HCEC 1CT (cell line): Measurements from ENCODE around the gene EML2.
"Not testable (repeated sequence)": the region's sequence is repeated elsewhere in the genome, so short reads cannot be mapped to it uniquely, and the experiment has no call there.

Experiments
- DNase-seq: peaks from one replicate; pipeline ENCODE4 v3.0.0-alpha.2; 2017

Gene EML2

DNA sequence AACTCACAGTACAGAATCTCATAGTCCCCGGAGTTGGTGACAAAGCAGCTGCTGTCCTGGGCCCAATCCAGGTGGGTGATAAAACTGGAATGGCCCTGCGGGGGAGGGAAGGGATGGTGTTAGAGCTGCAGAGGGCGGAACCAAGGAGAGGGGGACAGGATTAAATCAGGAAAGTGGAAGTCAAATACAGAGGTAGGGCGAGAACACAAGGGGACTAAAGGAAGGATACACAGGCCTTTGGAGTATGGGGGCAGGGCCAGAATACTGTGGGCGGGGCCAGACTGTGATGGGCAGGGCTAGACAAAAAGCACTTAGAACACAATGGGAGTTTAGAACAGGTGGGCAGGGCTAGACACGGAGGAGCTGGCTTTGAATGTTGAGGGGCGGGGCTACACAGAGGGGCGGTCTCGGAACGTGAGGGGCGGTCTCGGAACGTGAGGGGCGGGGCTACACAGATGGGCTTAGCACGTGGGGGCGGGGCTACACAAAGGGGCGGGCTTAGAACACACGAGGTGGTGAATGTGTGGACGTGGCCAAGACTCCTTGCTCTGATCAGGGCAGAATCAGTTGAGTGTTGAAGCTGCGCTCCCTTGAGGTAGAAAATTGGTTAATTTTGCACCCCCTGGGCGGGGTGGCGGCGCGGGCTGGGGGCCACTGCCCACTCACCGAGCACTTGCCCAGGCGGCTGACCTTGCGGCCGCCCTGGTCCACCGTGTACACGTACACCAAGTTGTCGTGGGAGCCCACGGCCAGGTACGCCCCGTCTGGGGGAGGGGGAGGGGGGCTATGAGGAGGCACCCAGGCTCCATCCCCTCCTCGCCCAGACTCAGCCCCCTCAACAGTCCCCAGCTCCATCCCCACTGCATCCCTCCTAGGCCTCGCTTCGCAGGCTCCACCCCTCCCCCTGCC, 23.1 kb downstream of the EML2 start:
- DNase-seq, result peak; percentile 74

DNA sequence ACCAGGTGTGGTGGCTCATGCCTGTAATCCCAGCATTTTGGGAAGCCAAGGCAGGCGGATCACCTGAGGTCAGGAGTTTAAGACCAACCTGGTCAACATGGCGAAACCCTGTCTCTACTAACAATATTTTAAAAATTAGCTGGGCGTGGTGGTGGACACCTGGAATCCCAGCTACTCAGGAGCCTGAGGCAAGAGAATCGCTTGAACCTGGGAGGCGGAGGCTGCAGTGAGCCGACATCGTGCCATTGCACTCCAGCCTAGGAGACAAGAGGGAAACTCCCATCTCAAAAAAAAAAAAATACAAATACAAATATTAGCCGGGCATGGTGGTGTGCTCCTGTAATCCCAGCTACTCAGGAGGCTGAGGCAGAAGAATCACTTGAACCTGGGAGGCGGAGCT, 24.1 kb downstream of the EML2 start:
- DNase-seq, result not testable (repeated sequence)

DNA sequence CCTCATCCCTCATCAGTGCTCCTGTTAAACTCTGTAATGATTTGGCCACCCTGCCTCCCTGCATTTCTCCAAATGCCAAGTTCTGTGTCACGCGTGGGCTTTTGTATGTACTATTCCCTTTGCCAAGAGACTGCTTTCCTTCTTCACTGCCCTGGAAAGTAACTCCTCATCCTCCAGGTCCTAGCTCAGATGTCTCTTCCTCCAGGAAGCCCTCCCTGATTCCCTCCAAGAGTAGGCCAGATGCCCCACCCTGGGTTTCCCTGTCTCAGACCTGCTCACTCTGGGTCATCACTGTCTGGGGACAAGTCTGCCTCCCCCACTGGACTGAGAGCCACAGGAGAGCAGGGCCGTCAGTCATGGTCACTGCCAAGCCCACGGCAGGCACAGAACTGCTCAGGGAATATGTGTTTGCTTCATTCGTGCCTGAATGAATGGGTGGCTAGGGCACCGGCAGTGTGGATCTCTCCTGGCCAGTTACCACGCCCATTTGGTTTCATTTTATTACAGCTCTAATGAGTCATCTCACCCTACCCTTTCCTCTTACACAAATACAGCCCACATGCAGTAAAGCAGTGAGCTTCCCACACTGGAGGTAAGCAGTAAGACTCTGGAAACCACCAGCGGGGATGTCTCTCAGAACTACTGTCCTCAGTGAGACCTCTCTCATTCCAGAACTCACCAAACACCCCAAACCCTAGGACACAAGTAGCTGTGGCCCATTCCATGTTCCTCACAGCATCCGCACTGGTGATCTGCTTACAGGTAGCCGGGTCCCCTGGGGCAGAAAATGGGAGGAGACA, 25.1 kb downstream of the EML2 start:
- peak; percentile 83 for DNase-seq

DNA sequence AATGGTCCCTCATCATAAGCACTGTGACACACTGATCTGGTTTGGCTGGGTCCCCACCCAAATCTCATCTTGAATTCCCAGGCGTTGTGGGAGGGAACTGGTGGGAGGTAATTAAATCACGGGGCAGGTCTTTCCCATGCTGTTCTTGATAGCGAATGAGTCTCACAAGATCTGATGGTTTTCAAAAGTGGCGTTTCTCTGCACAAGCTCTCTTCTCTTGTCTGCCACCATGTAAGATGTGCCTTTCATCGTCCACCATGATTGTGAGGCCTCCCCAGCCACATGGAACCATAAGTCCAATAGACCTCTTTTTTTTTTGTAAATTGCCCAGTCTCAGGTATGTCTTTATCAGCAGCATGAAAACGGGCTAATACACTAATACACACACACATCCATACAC, 30.2 kb downstream of the EML2 start:
- DNase-seq, result no peak

DNA sequence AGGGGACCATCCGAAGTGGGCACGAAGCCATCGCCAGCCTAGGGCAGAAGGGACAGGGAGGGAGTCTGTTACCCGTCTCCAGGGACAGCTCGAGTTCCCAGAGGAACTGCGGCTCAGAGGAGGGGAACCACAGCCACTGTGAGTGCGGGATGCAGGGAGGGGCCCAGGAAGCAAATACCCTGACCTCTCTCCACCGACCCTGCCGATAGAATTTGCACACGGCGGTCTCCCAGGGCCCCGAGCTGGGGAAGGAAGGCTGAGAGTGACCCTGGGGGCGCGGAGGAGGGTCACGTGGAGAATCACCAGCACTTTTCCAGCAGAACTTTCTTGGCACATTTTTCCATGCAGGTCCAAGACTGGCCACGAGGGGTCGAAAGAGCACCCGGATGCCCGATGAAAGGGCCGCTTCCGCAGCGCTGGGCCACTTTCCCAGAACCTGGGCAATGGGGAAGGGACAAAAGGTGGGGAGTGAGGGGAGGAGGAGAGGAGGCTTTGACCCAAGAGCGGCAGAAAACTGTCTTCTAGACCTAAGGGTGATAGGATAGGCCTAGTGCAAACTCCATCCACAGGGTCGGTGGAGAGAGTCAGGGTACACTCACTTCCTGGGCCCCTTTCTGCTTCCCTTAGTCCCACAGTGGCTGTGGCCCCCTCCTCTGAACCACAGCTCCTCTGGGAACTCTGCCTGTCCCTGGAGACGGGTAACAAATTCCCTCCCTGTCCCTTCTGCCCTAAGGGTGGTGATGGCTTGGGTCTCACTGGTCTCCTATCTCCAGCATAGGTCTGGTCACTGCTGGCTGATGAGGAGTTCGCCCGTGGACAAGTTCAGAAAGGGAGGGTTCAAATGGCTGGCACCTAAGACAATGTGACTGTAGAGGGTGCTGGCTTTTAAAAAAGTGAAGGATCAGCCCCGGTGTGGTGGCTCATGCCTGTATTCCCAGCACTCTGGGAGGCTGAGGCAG, 31.8 kb downstream of the EML2 start:
- DNase-seq, result peak; percentile 39

DNA sequence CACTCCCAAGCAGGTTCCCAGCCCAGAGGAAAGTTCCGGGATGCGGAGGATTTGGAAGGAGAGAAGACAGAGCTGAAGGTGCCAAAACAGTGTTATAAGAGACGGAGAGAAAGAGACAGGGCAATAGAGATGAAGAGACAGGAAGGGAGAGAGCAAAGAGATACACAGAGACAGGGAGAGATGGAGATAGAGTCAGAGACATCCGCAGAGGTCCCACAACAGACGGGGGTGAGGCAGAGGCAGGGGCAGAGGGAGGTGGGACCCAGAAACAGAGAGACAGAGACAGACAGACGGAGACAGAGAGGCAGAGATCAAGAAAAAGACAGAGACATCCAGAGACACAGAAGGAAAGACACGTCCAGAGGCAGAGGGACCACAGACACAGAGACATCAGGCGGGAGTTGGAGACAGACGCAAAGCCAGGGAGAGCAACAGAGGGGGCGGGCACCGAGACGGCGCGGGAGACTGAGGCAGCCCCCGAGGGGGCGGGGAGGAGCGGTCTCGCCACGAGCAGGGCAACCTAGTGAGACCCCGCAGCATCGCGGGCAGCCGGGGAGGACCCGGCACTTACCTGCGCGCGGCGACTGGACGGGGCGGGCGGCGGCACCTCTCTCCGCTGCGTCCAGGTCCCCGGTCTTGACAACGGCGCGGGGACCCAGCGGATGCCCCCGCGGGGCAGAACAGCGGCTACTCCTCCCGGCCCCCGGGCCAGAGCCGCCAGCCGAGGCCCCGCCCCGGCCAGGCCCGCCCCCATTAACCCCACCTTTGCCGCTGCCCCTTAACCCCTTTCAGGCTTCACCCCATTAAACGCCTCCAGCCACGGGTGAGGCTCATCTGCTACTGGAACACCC, 37.4 kb downstream of the EML2 start, which contains the start of gene GPR4:
Gene GPR4 (minus strand): TSS at position 689 of the 851 bp plus-strand sequence. CDS start 10,346 bp downstream, outside the sequence.
- no peak for DNase-seq

DNA sequence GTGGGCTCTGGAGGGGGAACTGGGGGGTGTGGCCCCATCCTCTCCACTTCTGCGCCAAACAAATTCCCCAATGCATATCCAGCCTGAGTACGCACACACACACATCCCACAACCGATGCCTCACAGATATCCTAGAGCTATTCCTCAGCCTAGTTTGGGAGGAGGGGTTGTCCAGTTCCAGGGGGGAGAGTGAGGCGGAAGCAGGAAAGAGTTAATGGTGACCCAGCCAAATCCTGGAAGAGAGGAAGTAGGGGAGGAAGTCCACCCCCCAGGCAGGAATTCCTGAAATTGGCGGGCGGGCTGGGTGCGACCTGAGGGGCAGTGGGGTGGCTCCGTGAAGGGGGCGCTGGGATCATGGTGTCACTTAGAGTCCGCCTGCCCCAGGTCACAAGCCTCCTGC, 38.1 kb downstream of the EML2 start:
- DNase-seq, result no peak

DNA sequence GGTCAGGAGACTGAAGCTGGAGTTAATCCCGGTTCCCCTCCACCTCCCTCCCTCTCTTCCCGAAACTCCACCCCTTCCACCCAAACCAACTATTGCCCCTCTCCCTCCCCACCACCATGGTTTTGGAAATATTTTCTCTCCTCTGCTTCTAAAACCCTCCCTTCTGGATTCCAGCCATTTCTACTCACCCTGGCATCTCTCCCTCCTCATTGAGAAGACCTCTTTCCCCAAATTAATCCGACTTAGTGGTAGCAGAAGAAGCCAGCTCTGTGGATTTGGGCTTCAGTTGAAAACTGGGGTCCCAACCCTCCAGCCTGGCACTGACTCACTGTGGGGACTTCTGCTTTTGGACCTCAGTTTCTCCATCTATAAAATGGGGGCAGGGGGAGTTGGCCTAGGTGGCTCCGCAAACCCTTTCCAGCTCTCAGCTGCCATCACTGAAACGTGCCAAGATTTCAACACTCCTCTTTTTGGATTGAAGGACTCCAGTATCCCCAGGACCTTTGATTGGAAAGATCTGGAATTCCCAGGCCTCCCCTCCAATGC, 38.8 kb downstream of the EML2 start:
- DNase-seq, result no peak

DNA sequence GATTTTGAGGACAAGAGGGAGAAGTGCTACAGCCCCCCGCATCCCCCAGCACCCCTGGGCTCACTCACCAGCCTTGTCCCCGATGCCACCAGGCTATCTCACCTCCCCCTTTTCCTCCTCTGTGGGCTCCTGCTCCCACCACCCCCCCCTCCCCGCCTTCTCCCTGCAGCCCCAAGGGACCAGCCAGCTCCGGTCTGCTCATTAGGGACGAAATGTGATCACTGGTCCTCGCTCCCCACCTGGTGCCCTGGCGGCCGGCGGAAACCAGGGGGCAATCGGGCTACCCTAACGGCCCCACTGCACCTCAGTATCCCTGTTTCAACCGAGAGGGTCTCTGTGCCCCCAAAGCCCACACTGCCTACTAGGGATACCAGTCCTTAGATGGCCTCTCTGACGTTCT, 39.9 kb downstream of the EML2 start:
- DNase-seq, result no peak

DNA sequence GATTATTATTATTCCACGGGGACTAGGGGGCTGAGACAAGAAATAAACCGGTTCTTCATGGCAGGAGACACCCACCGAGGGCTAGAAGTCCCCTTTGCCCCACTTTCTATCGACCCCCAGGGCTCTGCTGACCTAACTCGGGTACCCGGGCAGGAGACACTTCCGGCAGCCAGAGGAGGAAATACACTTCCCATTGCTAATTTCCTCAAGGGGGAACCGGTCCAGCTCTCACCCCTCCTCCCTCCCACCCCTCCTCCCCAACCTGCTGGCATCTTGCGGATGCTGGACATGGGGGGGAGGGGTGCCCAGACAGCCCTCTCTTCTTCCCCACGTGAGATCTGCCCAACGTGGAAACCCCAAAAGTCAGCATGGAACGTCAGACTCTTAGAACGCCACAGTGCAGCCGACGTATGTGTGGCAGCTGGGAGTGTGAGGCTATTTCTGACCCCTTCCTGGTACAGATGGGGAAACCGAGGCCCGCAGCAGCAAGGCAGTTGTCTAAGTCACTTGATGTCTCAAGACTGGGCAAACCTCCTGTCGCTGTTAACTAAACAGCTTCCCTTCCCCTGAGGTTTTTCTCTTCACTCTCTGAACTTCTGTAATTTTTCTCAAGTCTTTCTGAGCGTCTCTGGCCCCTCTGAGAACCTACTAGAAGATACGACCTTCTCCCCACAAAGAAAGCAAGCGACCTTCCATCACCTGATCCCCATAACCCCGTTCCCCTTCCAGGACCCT, 40.8 kb downstream of the EML2 start:
- DNase-seq, result peak; percentile 8

DNA sequence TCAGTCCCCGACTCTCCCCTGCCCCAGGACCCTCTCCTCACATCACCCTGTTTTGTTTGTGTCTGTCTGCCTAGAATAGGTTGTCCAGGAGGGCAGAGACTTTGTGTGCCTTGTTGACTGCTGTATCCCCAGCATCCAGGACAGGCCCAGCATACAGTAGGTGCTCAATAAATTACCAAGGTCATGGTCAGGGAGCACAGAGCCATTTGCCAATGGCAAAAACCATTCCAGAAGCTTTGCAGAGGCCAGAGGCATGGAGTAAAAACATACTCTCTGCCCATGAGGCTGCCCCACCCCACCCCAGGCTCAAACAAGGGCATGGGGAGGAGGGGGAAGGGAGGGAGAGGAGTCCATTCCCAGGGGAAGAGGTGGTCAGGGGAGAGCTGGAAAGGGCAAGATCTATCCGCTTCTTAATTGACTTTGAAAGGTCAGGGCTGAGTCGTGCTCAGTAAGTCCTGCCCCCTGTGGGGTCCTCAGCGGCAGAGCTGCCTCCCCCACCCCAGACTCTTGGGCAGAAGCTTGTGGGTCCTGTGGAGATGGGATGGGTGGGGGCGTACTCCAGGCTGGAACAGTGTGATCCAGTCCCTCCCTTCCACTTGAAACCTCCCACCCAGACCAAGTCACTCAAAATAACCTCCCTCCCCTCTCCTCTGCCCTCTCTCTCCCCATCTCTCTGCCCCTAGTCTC, 41.6 kb downstream of the EML2 start:
- DNase-seq, result no peak

DNA sequence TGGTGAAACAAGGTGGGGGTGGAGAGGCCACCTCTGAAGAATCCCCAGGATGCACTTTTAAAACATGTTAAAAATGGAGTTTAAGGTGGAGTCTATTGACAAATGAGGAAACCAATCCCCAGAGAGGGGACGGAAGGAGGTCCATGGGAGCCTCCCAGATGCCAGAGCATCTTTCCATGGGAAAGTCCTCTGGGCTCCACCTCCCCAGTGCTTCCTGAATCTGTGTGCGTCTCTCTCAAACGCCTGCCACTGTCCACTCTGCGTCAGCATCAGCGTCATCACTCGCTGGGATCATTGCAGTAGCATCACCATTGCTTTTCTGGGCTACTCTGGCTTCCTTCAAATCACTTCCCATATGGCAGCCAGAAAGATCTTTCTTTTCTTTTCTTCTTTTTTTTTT, 43.4 kb downstream of the EML2 start:
- DNase-seq, result no peak

DNA sequence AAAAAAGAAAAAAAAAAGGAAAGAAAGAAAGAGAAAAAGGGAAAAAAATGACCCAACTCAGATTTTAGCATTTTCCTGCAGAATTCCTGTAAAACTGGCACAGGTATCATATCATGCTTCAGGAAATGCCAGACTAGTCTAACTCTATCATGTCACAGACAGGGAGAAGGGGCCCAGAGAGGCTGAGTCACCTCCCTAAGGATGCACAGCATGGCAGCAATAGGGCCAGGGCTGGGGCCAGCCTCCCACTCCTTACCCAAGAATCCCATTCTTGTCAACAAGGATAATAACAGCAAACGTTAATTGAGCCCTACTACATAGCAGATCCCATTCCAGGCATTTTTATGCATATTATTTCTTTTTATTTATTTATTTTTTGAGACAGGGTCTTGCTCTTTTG, 45.7 kb downstream of the EML2 start:
- no peak for DNase-seq

DNA sequence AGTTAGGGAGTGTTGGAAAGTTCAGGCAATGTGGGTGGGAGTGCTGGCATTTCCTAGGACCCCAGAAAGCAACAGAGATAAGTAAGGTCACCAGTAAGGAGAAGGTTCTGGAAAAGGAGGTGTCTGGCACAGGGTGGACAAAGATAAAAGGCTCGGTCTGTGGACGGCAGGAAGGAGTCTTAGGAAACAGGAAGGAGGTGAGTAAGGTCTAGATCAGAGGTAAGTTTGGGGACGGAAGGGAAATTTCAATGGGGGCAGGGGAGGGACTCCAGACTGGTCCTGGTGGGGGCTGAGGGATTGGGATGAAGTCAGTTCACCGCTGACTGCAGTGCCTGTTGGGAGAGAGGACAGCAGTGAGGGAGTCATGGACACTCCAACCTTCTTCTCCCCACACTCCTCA, 46.8 kb downstream of the EML2 start:
- peak; percentile 11 for DNase-seq

DNA sequence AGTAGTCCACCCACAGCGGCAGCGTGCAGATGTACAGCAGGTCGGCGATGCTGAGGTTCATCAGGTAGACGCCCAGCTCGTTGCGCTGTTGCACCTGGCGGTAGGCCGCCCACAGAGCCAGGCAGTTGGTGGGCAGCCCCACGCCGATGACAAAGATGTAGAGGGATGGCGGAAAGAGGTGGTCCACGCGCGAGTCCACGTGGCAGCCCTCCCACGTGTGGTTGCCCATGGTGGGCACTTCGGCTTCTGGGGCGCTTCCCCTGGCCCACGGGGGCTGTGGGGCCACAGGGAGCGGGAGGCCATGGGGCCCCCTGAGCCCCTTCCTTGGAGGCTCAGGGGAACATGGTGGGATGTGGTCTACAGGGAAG, 47.6 kb downstream of the EML2 start:
- no peak for DNase-seq

DNA sequence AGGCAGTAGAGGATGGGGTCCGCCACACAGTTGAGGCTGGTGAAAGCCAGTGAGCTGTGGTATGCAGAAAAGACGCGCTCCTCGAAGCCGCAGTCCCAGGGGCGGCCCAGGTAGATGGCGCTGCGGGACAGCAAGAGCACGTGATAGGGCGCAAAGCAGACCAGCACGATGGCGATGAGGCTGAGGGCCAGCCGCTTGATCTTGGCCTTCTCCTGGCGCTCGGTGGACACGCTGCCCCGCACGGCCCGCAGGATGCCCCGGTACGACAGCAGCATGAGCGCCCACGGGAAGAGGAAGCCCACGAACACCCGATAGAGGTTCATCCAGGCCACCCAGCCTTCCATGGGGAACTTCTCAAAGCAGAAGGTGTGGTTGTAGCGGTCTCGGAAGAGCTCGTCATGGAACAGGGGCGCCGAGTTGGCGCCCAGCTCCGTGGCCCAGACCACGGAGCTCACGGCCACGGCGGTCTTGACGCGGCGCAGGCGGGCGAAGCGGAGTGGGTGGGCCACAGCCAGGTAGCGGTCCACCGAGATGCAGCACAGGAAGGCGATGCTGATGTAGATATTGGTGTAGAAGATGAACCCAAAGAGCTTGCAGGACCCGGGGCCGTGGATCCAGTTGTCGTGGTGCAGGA, 48.1 kb downstream of the EML2 start:
- no peak for DNase-seq

DNA sequence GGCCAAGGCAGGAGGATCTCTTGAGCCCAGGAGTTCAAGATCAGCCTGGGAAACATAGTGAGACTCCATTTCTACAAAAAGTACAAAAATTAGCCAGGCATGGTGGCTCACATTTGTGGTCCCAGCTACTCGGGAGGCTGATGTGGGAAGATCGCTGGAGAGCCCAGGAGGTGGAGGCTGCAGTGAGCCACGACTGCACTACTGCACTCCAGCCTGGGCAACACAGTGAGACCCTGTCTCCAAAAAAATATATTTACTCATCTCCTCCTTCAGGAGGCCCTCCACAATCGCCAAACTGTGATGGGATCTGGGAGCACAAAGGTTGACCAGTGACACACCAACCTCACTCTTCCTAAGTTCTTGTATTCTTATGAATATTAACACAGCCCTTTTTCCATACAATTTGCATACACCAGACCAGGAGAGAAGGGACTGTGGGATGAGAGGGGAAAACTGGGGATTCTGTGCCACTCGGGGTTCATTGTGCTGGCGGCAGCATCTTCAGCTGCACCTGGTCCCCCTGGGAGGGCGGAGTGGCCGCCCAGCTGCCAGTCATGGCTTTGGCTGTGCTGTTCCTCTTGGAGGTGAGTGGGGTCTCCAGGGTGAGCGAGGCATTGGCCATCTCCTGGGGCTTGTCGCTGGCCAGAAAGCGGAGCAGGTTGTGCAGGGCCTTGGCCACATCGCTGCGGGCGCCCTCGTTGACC, 48.7 kb downstream of the EML2 start:
- no peak for DNase-seq

DNA sequence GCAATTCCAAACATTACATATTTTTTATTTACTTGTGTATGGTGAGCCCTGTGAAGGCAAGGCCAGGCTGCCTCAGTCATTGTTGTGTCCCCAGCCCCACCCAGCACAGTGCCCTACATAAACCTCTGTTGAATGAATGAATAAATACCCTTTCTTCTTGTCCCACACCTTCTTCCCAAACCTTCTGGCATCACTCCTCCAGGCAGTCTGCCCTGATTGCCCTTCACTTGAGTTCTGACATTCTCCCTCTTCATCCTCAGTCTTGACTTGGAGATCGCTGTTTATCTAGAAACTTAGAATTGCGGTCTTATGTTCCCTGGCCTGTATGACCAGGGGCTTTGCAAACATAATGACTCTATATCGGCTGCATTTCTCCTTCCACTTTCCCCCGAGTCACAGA, 49.4 kb downstream of the EML2 start:
- no peak for DNase-seq

DNA sequence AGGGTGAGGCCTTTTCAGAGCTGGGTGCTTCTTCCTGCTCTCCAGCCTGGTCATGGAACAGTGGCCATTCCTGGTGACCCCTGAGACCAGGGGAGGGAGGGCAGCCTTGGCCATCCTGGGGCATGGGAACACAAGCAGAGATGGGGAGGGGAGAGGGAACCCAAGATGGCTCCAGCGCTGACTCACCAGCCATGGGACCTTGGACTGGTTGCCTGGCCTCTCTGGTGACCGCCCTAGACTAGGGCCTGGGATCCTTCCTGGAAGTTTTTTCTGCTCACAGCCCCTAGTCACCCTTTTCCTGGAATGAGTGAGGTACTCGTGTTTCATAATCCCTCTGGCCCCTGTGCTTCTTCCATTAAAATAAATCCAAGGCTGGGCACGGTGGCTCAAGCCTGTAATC, 51.3 kb downstream of the EML2 start:
- DNase-seq, result no peak
